GM12878 (cell line): Measurements from ENCODE around the gene CHID1.

Source experiments
- BCL3 ChIP-seq: IDR thresholded peaks from 2 replicates; pipeline ENCODE4 v1.6.1; 2011; ENCODE audit warnings: borderline replicate concordance, low read depth, mild to moderate bottlenecking, moderate library complexity, low read length; ENCODE audit not compliant: insufficient read depth, poor library complexity, severe bottlenecking
- POLR2AphosphoS2 ChIP-seq: IDR thresholded peaks from 2 replicates; pipeline ENCODE4 v1.6.1; 2011; ENCODE audit warnings: low read depth, mild to moderate bottlenecking, low read length, improper control_type of control experiment, moderate library complexity
- USF1 ChIP-seq: IDR thresholded peaks from 2 replicates; pipeline ENCODE4 v1.6.1; 2011; ENCODE audit warnings: borderline replicate concordance, low read depth, mild to moderate bottlenecking, moderate library complexity, mixed read lengths, low read length; ENCODE audit not compliant: insufficient read depth; ENCODE audit errors: extremely low read length

- TF ChIP-seq POLR2AphosphoS2, result no peak
- TF ChIP-seq BCL3, result no peak
- TF ChIP-seq USF1, result no peak
Observed at GRCh38 chr11:909406-909805, 1.2 kb downstream of the CHID1 start.
